ENCODE measurements around the gene HERC5. TPM values are rescaled to one million over a fixed set of nuclear protein-coding genes. Genes with fewer than 3 reads are reported as not detected.
A peak's percentile ranks its signal among the peaks of the same experiment; 100 is the strongest.

Gene HERC5
- 10 to 100 TPM in 3 of 6 donors, 1 to 10 TPM in 3; 4.3 to 18.1 (median 9.8) TPM for total RNA-seq

- WGBS, 2 donors, result 1% methylated on average over 27 to 47 of the region's 57 CpGs
- Histone ChIP-seq H3K9me3 (no peaks in the 10 kb centered on the region), H3K4me1 (peaks cover 0 to 27% (median 8%) of the 10 kb centered on the region in 4 donors), H3K36me3 (no peaks in the 10 kb centered on the region), H3K27me3 (peaks cover 0 to 3% (median 0%) of the 10 kb centered on the region in 4 donors), H3K4me3 (peak within 1 kb of the TSS; percentile 64 to 79 (median 74)), H3K27ac (peak within 1 kb of the TSS; percentile 75 to 86 (median 78))
- peak; percentile 88 to 97 for DNase-seq
- TF ChIP-seq CTCF (IDR thresholded peaks at IDR 0.05) (peak; percentile 35 to 74 (median 58)), POLR2AphosphoS5 (IDR thresholded peaks at IDR 0.05) (peak; percentile 82 to 89), POLR2A (IDR thresholded peaks at IDR 0.05) (peak in 1 of 4 donors; percentile 76), EP300 (IDR thresholded peaks at IDR 0.05) (peak in 1 of 4 donors; percentile 36)
- peak; percentile 95 to 98 for ATAC-seq (ENCODE audit: low FRiP score in 2 of 2)
Measured at GRCh38 chr4:88456670-88457306, at the start of gene HERC5. HERC5 (plus strand) TSS chr4:88457119; CDS start chr4:88457270, 151 bp downstream.

- H3K36me3 ChIP-seq, result peaks cover 0 to 47% (median 7%) of the 10 kb centered on the region in 4 donors
- ATAC-seq (ENCODE audit: low FRiP score in 2 of 2) (no peak), DNase-seq (no peak)
- H3K27me3 ChIP-seq, result no peaks in the 10 kb centered on the region
- no peak overlapping the region for H3K4me3 ChIP-seq
- H3K27ac ChIP-seq, result no peak overlapping the region
- H3K9me3 ChIP-seq, result no peaks in the 10 kb centered on the region
- TF ChIP-seq POLR2AphosphoS5 (IDR thresholded peaks at IDR 0.05) (no peak), POLR2A (IDR thresholded peaks at IDR 0.05) (no peak), EP300 (IDR thresholded peaks at IDR 0.05) (no peak), CTCF (IDR thresholded peaks at IDR 0.05) (no peak)
- WGBS, 2 donors, result 90 to 100% methylated on average over 2 of the region's 2 CpGs
- H3K4me1 ChIP-seq, result no peaks in the 10 kb centered on the region
Measured at GRCh38 chr4:88409206-88409605, 47.7 kb upstream of the HERC5 start.

- Histone ChIP-seq H3K36me3 (peaks cover 0 to 47% (median 6%) of the 10 kb centered on the region in 4 donors), H3K27me3 (no peaks in the 10 kb centered on the region), H3K9me3 (no peaks in the 10 kb centered on the region), H3K4me1 (no peaks in the 10 kb centered on the region), H3K4me3 (no peak overlapping the region), H3K27ac (no peak overlapping the region)
- no peak for TF ChIP-seq EP300 (IDR thresholded peaks at IDR 0.05)
- TF ChIP-seq POLR2A (IDR thresholded peaks at IDR 0.05), result no peak
- no peak for TF ChIP-seq POLR2AphosphoS5 (IDR thresholded peaks at IDR 0.05)
- no peak for TF ChIP-seq CTCF (IDR thresholded peaks at IDR 0.05)
- DNase-seq, result no peak
- 92 to 100% methylated on average over 1 of the region's 1 CpG for WGBS, 2 donors
- no peak for ATAC-seq (ENCODE audit: low FRiP score in 2 of 2)
Measured at GRCh38 chr4:88409789-88410188, 47.1 kb upstream of the HERC5 start.

DNA sequence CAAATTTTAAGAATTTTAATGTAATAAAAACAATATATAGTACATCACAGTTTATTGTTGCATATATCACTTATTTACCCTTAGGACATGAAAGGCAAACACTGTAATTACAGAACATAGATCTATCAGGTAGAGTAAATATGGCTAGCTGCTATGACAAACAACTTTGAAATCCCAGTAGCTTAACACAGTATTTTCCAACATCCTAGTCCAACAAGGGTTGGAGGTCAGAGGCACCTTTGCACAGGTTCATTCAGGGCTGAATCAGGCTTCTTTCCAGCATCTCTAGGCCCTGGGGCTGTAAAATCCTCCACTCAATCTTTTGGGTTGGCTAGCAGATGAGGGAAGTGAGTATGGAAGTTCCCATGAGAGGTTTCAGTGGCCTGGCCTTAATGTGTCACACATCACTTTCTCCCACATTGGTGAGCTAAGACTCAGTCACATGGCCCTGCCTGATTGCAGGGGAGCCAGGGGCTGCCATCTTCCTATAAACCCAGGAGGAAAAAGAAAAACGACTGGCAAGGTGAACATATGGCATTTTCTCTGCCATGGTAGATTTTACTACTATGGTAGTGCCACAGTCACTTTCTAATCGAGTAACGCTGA is 45.3 kb upstream of the HERC5 start:
- DNase-seq, result no peak
- no peaks in the 10 kb centered on the region for H3K4me1 ChIP-seq
- WGBS, 2 donors, result 84 to 94% methylated on average over 3 of the region's 3 CpGs
- no peaks in the 10 kb centered on the region for H3K9me3 ChIP-seq
- H3K4me3 ChIP-seq, result no peak overlapping the region
- peaks cover 3 to 46% (median 6%) of the 10 kb centered on the region in 4 donors for H3K36me3 ChIP-seq
- TF ChIP-seq EP300 (IDR thresholded peaks at IDR 0.05) (no peak), POLR2AphosphoS5 (IDR thresholded peaks at IDR 0.05) (no peak), CTCF (IDR thresholded peaks at IDR 0.05) (no peak), POLR2A (IDR thresholded peaks at IDR 0.05) (no peak)
- no peak overlapping the region for H3K27ac ChIP-seq
- ATAC-seq (ENCODE audit: low FRiP score in 2 of 2), result no peak
- no peaks in the 10 kb centered on the region for H3K27me3 ChIP-seq

Measured in upper lobe of left lung (tissue), 6 donors.